Muscle of leg (tissue), 11 donors: ENCODE results near the gene KHNYN. TPM values are rescaled to one million over a fixed set of nuclear protein-coding genes. Genes with fewer than 3 reads are reported as not detected.

Source experiments
- DNase-seq: peaks from one replicate; pipeline ENCODE4 v3.0.0; 2013
- H3K27ac ChIP-seq: one replicate; pipeline ENCODE4 v1.5.1; 2013; ENCODE audit warnings: mild to moderate bottlenecking, low read length, control low read depth
- H3K27me3 ChIP-seq: one replicate; pipeline ENCODE4 v1.6.1; 2013; ENCODE audit warnings: low read length; ENCODE audit not compliant: control insufficient read depth, insufficient read depth
- H3K36me3 ChIP-seq: one replicate; pipeline ENCODE4 v1.6.1; 2013; ENCODE audit warnings: low read length; ENCODE audit not compliant: control insufficient read depth, insufficient read depth
- H3K4me1 ChIP-seq: one replicate; pipeline ENCODE4 v1.6.1; 2013; ENCODE audit warnings: low read length; ENCODE audit not compliant: control insufficient read depth, insufficient read depth
- H3K4me3 ChIP-seq: one replicate; pipeline ENCODE4 v1.5.1; 2013; ENCODE audit warnings: low read length, control low read depth
- H3K9me3 ChIP-seq: replicated peaks from 2 replicates; pipeline ENCODE4 v1.6.1; 2013; ENCODE audit warnings: low read depth, low read length; ENCODE audit not compliant: control insufficient read depth
- WGBS: methylation state at CpG from one replicate; pipeline ENCODE4 v1.1.5; 2013; ENCODE audit warnings: missing lambda C conversion rate; ENCODE audit not compliant: insufficient coverage; 5-methylcytosine and 5-hydroxymethylcytosine counted together
- polyA plus RNA-seq, 8 donors: library from polyadenylated mRNA; unstranded; fragments of 120-200 nt; gene quantifications; one replicate each; pipeline versions ENCODE4 v1.2.1 to v1.2.3, GENCODE V29; 2013; ENCODE audit warnings: inconsistent platforms in 1 of 8, low replicate concordance in 1 of 8; ENCODE audit not compliant: insufficient read length in 8 of 8, insufficient read depth in 1 of 8
- total RNA-seq: library from RNA; stranded (reverse); fragments of 120-200 nt; gene quantifications from one replicate; pipeline ENCODE4 v1.2.4, GENCODE V29; 2013

KHNYN gene
- total and polyA plus RNA-seq, 9 donors: 28.3 to 40.8 (median 35.6) TPM

- Histone ChIP-seq H3K36me3 (no peaks in the 10 kb centered on the region), H3K4me3 (no peak overlapping the region), H3K9me3 (no peaks in the 10 kb centered on the region), H3K27me3 (no peaks in the 10 kb centered on the region), H3K4me1 (peaks cover 7% of the 10 kb centered on the region), H3K27ac (no peak overlapping the region)
- no peak for DNase-seq
- 68% methylated on average over 8 of the region's 12 CpGs for WGBS
Measured at GRCh38 chr14:24422694-24423601, 6.8 kb upstream of the KHNYN start.

GRCh38 chr14:24425704-24426103 is 4.0 kb upstream of the KHNYN start:
- Histone ChIP-seq H3K9me3 (no peaks in the 10 kb centered on the region), H3K36me3 (no peaks in the 10 kb centered on the region), H3K4me3 (no peak overlapping the region), H3K4me1 (peaks cover 14% of the 10 kb centered on the region), H3K27me3 (no peaks in the 10 kb centered on the region), H3K27ac (no peak overlapping the region)
- 20% methylated on average over 1 of the region's 3 CpGs for WGBS
- peak; percentile 78 for DNase-seq

DNA sequence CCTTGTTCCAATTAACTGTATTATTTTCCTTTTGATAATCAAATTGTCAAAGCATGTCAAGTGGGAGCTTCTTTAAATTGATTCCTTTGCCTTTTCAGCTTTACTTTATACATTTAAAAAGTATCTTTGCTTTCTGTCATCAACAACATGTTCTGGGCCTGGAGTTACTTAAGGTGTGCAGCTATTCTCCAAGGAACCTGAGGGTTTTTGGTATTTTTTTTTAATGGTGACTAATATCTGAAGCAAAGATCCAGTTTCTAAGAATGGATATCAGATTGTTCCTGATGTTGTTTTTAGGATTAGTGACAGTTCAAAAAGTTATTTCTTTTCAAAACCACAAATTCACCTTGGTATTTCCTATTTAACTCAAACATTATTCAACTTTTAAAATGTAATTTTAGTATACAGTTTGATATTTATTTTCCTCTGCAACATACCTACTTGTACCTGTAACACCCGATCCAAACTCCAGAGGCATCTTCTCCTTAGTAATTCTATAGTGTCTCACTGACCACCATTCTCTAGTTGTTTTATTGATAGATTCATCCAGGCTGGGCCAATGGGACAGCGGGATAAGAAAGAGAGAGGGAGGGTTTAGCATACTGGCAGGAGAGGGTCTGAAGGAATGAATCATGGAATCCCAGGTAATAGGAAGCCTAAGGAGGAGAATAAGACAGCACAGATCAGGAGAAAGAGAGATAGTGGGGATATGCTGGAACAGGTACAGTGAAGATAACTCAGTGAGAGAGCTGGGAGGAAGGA is 3.4 kb upstream of the KHNYN start:
- 100% methylated on average over 1 of the region's 2 CpGs for WGBS
- no peak for DNase-seq
- no peaks in the 10 kb centered on the region for H3K27me3 ChIP-seq
- no peaks in the 10 kb centered on the region for H3K9me3 ChIP-seq
- H3K4me1 ChIP-seq: peaks cover 20% of the 10 kb centered on the region
- no peak overlapping the region for H3K27ac ChIP-seq
- peaks cover under 1% of the 10 kb centered on the region for H3K36me3 ChIP-seq
- no peak overlapping the region for H3K4me3 ChIP-seq

GRCh38 chr14:24426912-24427536 is 2.7 kb upstream of the KHNYN start:
- peaks cover 27% of the 10 kb centered on the region for H3K4me1 ChIP-seq
- H3K9me3 ChIP-seq: no peaks in the 10 kb centered on the region
- WGBS: 18% methylated on average over 2 of the region's 8 CpGs
- peaks cover 7% of the 10 kb centered on the region for H3K36me3 ChIP-seq
- no peak overlapping the region for H3K27ac ChIP-seq
- DNase-seq: no peak
- H3K27me3 ChIP-seq: no peaks in the 10 kb centered on the region
- no peak overlapping the region for H3K4me3 ChIP-seq

GRCh38 chr14:24427537-24428508 is 1.9 kb upstream of the KHNYN start:
- DNase-seq: no peak
- 77% methylated on average over 17 of the region's 18 CpGs for WGBS
- H3K4me1 ChIP-seq: peaks cover 29% of the 10 kb centered on the region
- peaks cover 15% of the 10 kb centered on the region for H3K36me3 ChIP-seq
- H3K27ac ChIP-seq: no peak overlapping the region
- no peaks in the 10 kb centered on the region for H3K9me3 ChIP-seq
- H3K4me3 ChIP-seq: no peak overlapping the region
- no peaks in the 10 kb centered on the region for H3K27me3 ChIP-seq

GRCh38 chr14:24428628-24429394 is 943 bp upstream of the KHNYN start:
- Histone ChIP-seq H3K27me3 (no peaks in the 10 kb centered on the region), H3K27ac (peak overlapping the region; percentile 96), H3K9me3 (no peaks in the 10 kb centered on the region), H3K4me3 (no peak overlapping the region), H3K36me3 (peaks cover 23% of the 10 kb centered on the region), H3K4me1 (peaks cover 29% of the 10 kb centered on the region)
- 83% methylated on average over 11 of the region's 18 CpGs for WGBS
- DNase-seq: peak; percentile 54

GRCh38 chr14:24430143-24430681 is 458 bp downstream of the KHNYN start:
- peaks cover 34% of the 10 kb centered on the region for H3K36me3 ChIP-seq
- H3K9me3 ChIP-seq: no peaks in the 10 kb centered on the region
- under 1% methylated on average over 27 of the region's 28 CpGs for WGBS
- DNase-seq: peak; percentile 92
- no peaks in the 10 kb centered on the region for H3K27me3 ChIP-seq
- H3K27ac ChIP-seq: peak overlapping the region; percentile 96
- peaks cover 29% of the 10 kb centered on the region for H3K4me1 ChIP-seq
- peak overlapping the region; percentile 63 for H3K4me3 ChIP-seq

DNA sequence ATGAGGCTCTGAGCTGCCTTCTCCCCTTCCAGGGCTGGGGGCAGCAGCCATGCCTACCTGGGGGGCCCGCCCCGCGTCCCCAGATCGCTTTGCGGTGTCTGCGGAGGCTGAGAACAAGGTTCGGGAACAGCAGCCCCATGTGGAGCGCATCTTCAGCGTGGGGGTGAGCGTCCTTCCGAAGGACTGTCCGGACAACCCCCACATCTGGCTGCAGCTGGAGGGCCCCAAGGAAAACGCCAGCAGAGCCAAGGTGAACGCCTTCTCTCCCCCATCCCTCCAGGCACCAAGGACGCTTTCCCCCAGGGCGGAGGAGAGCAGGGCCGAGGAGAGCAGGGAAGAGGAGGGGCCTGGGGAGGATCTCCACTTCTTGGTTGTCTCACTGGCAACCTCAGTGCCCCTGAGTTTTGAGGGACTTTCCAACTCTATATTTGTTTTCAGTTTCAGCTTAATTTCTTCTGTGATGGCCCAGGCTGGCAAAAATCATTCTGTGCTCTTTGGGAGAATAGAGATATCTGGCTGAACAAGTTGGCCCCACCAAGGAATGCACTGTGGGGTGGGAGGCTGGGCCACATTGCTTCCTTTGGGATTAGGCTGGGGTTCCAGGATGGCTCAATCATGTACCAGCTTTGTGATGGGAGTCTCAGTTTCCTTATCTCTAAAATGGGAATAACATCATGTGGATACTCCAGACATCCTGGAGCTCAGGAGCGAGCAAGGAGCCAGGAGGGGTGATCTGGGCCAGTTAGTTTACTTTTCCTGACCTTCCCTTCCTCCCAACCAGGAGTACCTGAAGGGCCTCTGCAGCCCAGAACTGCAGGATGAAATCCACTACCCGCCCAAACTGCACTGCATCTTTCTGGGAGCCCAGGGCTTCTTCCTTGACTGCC is 1.2 kb downstream of the KHNYN start:
- peaks cover 30% of the 10 kb centered on the region for H3K4me1 ChIP-seq
- 45% methylated on average over 7 of the region's 19 CpGs for WGBS

More for the DNA sequence above, 1.2 kb downstream of the KHNYN start:
- peak overlapping the region; percentile 63 for H3K4me3 ChIP-seq
- peak; percentile 67 for DNase-seq
- H3K36me3 ChIP-seq: peaks cover 41% of the 10 kb centered on the region
- H3K27ac ChIP-seq: peak overlapping the region; percentile 96
- H3K9me3 ChIP-seq: no peaks in the 10 kb centered on the region
- no peaks in the 10 kb centered on the region for H3K27me3 ChIP-seq
